ENCODE measurements around the gene TAMM41. TPM values are rescaled to one million over a fixed set of nuclear protein-coding genes. Genes with fewer than 3 reads are reported as not detected.

The TAMM41 gene
- total RNA-seq, 1 donor from 2014 or later: 35.2 TPM

DNA sequence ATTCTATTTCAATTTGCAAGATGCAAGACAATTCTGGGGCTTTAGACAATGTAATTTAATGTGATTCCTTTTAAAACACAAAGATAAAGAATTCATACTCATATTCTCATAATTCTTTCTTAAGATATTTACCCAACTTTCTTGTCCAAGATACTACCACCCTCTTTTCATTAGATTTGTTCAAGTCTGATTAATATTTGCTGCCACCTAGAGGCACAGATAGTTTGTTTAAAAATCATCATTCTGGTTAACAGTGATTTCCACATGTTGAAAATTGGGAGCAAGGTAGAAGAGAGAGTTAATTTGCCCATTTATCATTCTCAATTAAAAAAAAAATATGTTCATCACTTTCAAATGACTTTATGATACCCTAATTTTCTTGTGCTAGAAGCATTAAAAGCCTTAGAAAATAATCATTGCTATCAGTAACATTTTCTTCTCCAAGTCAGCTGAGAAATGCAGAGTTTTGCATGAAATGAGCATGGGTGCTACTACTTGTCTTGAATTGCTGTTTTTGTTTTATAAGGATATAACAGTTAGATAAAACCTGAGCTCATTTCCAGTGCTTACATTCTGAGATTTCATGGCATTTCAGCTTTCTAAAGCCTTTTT is 11.6 kb downstream of the TAMM41 start:
- DNase-seq (ENCODE audit: low spot score): no peak
- Mint-ChIP-seq H3K27ac (no peak overlapping the region), H3K4me1 (ENCODE audit: low read depth) (no peaks in the 10 kb centered on the region), H3K36me3 (ENCODE audit: low read depth) (peaks cover 27% of the 10 kb centered on the region), H3K4me3 (no peak overlapping the region), H3K9me3 (no peaks in the 10 kb centered on the region), H3K27me3 (ENCODE audit: insufficient read depth) (no peaks in the 10 kb centered on the region)
- intact Hi-C loops (cut with micrococcal nuclease): no loop called here

DNA sequence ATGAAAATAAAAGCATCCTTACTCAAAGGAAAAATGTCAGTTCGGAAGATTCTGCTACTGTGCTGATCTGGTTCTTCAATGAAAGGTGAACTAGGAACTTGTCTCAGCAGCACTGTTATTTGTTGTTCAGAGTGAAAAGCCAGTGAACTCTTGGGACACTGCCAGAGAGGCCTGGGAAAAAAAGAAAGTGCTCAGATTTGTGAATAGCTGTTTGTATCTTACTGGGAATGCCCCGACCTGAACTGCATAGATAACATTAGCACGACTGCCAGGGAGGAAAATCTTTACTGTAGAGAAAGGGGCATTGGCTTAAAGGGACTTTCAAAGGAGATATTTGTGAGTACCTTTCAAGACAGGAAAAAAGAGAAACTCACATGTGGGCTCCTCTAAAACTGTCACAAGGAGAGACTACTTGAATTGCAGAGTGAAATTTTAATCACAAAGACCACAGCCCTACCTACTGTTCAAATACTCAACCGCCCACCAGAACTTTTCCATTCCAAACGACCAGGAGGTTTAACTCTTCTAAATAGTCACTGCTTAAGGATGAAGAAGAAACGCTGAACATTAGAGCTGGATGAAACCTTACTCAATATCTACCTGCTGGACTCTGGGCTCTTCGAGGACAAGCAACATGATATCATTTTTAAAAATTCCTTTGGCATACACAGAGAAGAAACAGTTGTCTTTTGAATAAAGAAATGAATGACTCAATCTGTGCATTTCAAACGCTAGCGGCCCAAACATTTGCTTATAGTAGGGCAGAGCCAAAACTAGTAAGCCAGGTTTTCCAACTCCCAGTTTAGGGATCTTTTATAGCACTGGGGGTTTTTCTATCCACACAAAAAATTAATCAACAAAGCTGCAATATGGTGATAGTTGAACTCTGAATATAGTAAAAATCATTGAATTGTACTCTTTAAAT is 13.4 kb downstream of the TAMM41 start:
- Mint-ChIP-seq H3K4me1 (ENCODE audit: low read depth) (no peaks in the 10 kb centered on the region), H3K36me3 (ENCODE audit: low read depth) (peaks cover 29% of the 10 kb centered on the region), H3K27me3 (ENCODE audit: insufficient read depth) (no peaks in the 10 kb centered on the region), H3K4me3 (no peak overlapping the region), H3K27ac (no peak overlapping the region), H3K9me3 (no peaks in the 10 kb centered on the region)
- intact Hi-C loops (cut with micrococcal nuclease): no loop called here
- DNase-seq (ENCODE audit: low spot score): no peak

DNA sequence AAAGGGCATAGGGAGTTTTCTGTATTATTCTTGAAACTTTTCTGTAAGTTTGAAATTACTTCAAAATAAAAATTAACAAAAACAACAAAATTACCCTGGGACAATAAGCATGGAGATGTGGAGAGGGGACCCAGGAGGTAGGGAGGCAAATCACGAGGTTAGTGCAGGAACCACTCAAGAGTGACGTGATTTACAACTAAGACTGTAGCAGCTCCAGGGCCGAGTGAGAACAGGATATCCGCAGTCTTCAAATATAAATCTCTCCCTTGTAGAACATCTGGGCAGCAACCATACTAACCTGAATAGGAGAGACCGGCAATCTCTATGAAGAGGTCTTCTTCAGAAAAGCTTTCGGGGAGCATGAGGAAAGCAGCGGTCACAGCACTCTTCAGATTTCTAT is 17.3 kb downstream of the TAMM41 start:
- Mint-ChIP-seq H3K36me3 (ENCODE audit: low read depth) (peaks cover 38% of the 10 kb centered on the region), H3K27me3 (ENCODE audit: insufficient read depth) (no peaks in the 10 kb centered on the region), H3K4me3 (no peak overlapping the region), H3K9me3 (no peaks in the 10 kb centered on the region), H3K4me1 (ENCODE audit: low read depth) (no peaks in the 10 kb centered on the region), H3K27ac (no peak overlapping the region)
- DNase-seq (ENCODE audit: low spot score): no peak
- intact Hi-C loops (cut with micrococcal nuclease): no loop called here

DNA sequence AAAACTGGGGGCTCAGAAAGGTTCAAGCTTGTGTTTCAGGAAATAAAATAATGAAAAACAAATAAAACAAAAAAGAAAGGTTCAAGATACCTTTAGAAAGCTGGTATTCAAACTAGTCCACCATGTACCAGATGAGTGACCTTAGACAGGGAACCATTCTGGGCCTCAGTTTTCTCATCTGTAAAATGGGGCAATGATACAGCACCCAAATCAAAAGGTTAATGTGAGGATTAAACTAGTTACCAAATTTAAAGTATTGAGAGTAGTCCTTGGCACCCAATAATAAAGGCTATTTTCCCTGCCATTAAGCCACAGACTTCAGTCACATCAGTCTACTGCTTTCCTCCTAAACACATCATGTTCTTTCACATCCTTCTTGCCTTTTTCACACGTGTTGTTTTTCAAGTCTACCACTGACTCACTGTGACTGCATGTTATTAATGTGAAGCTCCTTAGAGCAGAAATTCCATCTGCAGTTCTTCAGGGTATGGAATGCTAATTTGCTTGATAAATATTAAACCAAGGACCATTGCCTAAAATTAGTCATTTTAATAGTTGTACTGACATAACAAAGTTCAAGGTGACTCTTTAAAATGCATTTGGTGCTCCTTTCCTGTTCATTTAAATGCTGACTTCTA is 19.9 kb downstream of the TAMM41 start:
- Mint-ChIP-seq H3K27ac (no peak overlapping the region), H3K36me3 (ENCODE audit: low read depth) (peaks cover 35% of the 10 kb centered on the region), H3K4me1 (ENCODE audit: low read depth) (no peaks in the 10 kb centered on the region), H3K9me3 (no peaks in the 10 kb centered on the region), H3K27me3 (ENCODE audit: insufficient read depth) (no peaks in the 10 kb centered on the region), H3K4me3 (no peak overlapping the region)
- no peak for DNase-seq (ENCODE audit: low spot score)
- intact Hi-C loops (cut with micrococcal nuclease): no loop called here

DNA sequence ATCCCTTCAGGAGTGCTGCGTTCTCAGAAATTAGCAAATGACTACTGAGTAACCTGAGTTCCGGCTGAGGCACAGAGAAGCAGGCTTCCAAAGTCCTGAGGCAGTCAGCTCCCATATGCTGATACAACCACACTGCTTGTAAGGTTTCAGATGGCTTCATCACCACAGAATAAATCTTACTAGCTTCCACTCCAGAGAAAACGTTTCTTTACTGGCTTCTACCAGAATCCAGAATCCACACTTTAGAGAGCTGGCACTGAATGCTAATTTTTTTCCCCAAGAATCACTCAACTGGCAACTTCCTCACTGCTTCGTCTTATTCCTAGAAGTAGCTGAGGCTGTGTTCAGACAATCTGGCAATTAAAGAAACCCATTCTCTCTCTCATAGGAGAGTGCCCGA is 21.4 kb downstream of the TAMM41 start:
- DNase-seq (ENCODE audit: low spot score): no peak
- peaks cover 35% of the 10 kb centered on the region for H3K36me3 Mint-ChIP-seq (ENCODE audit: low read depth)

DNA sequence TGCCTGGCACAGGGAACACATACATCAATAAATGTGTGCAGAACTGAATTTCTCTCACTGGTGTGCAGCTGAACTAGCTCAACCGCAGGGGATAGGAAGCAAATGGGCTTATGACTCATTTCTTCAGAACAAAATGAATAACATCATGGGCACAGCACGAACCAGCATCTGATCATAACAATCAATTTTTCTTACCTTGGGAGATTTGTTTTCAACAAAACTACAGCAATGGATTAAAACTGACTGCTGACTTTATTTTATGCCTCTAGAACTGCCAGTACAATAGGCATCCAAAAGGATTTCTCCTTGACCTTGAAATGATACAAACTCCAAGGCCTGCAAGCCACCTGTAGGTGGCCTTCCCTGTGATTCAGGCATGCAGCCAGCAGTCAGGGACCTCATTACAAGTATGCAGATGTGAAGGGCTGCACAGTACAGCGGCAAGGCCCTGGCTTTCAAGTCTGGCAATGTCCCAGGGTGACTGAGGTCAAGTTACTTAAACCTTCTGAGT is 26.1 kb downstream of the TAMM41 start:
- no peak overlapping the region for H3K4me3 Mint-ChIP-seq
- peaks cover 29% of the 10 kb centered on the region for H3K36me3 Mint-ChIP-seq (ENCODE audit: low read depth)
- peaks cover 14% of the 10 kb centered on the region for H3K4me1 Mint-ChIP-seq (ENCODE audit: low read depth)
- intact Hi-C loops (cut with micrococcal nuclease): loop anchor here (1.0 kb wide), 1 partner anchor 26 kb away; the partner anchor contains the start of gene TAMM41
- no peak for DNase-seq (ENCODE audit: low spot score)
- no peaks in the 10 kb centered on the region for H3K27me3 Mint-ChIP-seq (ENCODE audit: insufficient read depth)
- H3K27ac Mint-ChIP-seq: peak overlapping the region; percentile 27
- no peaks in the 10 kb centered on the region for H3K9me3 Mint-ChIP-seq

More for the DNA sequence above, 21.4 kb downstream of the TAMM41 start:
- Mint-ChIP-seq H3K4me1 (ENCODE audit: low read depth) (peaks cover 11% of the 10 kb centered on the region), H3K9me3 (no peaks in the 10 kb centered on the region), H3K4me3 (no peak overlapping the region), H3K27me3 (ENCODE audit: insufficient read depth) (no peaks in the 10 kb centered on the region), H3K27ac (no peak overlapping the region)
- intact Hi-C loops (cut with micrococcal nuclease): no loop called here

DNA sequence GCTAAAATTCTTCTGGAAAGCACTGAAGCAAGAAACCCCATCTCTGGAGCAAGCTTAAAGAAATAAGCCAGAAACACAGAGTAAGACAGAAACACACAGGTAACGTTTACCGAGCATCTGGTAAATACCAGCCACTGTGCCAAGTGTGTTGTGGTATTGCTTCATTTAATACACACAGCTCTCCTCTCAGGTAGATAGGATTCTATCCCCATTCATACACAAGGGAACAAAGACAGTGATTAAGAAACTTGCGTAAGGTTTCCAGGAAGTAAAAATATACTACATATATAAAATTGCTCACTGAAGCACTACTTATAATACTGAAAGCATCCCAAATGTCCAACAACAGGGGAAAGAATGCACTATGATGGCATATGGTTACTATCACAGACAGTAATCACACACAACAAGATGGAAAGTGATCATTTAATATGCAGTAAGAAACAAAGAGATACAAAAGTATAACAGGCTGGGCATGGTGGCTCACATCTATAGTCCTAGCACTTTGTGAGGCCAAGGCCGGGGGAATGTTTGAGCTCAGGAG is 27.5 kb downstream of the TAMM41 start:
- H3K4me3 Mint-ChIP-seq: no peak overlapping the region
- H3K27ac Mint-ChIP-seq: no peak overlapping the region
- H3K36me3 Mint-ChIP-seq (ENCODE audit: low read depth): peaks cover 34% of the 10 kb centered on the region
- DNase-seq (ENCODE audit: low spot score): no peak
- H3K4me1 Mint-ChIP-seq (ENCODE audit: low read depth): peaks cover 14% of the 10 kb centered on the region
- no peaks in the 10 kb centered on the region for H3K27me3 Mint-ChIP-seq (ENCODE audit: insufficient read depth)
- intact Hi-C loops (cut with micrococcal nuclease): no loop called here
- no peaks in the 10 kb centered on the region for H3K9me3 Mint-ChIP-seq

DNA sequence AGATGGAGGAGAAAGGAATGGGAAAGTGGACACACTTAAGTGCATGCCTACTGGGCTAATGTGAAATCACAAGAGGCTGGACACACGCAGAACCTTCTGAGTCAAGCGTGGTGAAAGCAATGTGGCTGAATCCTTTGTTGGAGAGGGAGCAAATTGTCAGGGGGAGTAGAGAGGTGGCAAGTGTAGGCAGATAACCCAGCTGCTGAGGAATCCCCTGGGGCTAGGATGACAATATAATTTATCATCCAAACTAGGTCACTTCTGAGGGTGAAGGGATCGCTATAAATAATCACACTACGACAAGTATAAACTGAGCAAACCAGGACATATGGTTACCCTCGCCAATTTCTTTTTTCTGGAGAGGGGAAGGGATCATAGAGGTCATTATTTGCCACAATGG is 28.7 kb downstream of the TAMM41 start:
- no peak for DNase-seq (ENCODE audit: low spot score)
- H3K27ac Mint-ChIP-seq: no peak overlapping the region
- intact Hi-C loops (cut with micrococcal nuclease): no loop called here
- peaks cover 14% of the 10 kb centered on the region for H3K4me1 Mint-ChIP-seq (ENCODE audit: low read depth)
- H3K36me3 Mint-ChIP-seq (ENCODE audit: low read depth): peaks cover 36% of the 10 kb centered on the region
- H3K27me3 Mint-ChIP-seq (ENCODE audit: insufficient read depth): no peaks in the 10 kb centered on the region
- H3K4me3 Mint-ChIP-seq: no peak overlapping the region
- no peaks in the 10 kb centered on the region for H3K9me3 Mint-ChIP-seq

DNA sequence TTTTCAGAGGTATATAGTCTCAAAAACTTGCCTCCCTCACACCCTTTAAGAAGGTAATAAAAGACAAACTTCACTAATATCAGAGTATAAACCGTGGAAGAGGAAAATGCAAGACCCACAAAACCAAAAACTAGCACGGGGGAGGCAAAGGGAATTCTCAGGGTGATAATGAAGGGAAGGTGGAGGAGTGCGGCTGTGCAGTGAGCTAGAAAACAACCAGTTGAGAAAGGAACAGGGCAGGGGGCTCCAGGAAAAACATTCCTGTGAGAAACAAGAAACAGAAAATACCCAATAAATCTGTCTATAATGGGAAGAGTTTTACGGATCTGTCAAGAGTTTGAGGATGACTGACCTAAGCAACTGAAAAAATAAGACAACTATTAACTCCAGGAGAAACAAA is 31.6 kb downstream of the TAMM41 start:
- Mint-ChIP-seq H3K4me3 (no peak overlapping the region), H3K9me3 (no peaks in the 10 kb centered on the region), H3K36me3 (ENCODE audit: low read depth) (peaks cover 33% of the 10 kb centered on the region), H3K27ac (no peak overlapping the region), H3K27me3 (ENCODE audit: insufficient read depth) (no peaks in the 10 kb centered on the region), H3K4me1 (ENCODE audit: low read depth) (peaks cover 6% of the 10 kb centered on the region)
- no peak for DNase-seq (ENCODE audit: low spot score)
- intact Hi-C loops (cut with micrococcal nuclease): no loop called here

DNA sequence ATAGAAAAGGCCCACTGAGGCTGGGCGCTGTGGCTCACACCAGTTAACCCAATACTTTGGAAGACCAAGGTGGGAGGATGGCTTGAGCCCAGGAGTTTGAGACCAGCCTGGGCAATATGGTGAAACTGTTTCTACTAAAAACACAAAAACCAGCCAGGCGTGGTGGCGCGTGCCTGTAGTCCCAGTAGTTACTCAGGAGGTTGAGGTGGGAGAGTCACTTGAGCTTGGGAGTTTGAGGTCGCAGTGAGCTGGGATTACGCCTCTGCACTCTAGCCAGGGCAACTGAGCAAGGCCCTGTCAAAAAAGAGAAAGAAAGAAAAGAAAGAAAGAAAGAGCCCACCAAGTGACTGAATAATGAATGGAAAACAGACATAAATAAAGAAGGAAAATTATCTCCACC is 32.0 kb downstream of the TAMM41 start:
- Mint-ChIP-seq H3K9me3 (no peaks in the 10 kb centered on the region), H3K4me1 (ENCODE audit: low read depth) (peaks cover 5% of the 10 kb centered on the region), H3K36me3 (ENCODE audit: low read depth) (peaks cover 33% of the 10 kb centered on the region), H3K27me3 (ENCODE audit: insufficient read depth) (no peaks in the 10 kb centered on the region), H3K27ac (no peak overlapping the region), H3K4me3 (no peak overlapping the region)
- intact Hi-C loops (cut with micrococcal nuclease): no loop called here
- no peak for DNase-seq (ENCODE audit: low spot score)

DNA sequence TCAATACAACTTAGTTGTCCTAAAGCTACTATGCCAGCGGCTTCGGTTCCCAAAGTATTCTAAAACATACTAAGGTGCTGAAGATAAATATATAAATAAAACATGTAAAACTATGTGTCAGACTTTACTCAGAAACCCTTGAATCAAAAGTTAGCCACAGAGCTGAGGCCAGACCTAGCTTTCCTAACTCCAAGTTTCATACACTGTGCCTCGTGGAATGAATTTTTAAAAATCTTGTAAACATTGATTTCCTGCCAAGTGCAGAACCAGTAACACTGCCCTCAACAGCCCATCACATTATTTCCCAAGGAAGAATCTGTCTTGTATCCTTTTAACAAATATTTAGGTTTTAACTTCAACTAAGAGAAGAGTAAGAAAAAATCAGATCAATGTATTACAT is 36.4 kb downstream of the TAMM41 start:
- Mint-ChIP-seq H3K4me3 (no peak overlapping the region), H3K27me3 (ENCODE audit: insufficient read depth) (no peaks in the 10 kb centered on the region), H3K4me1 (ENCODE audit: low read depth) (peaks cover 5% of the 10 kb centered on the region), H3K36me3 (ENCODE audit: low read depth) (peaks cover 47% of the 10 kb centered on the region), H3K9me3 (no peaks in the 10 kb centered on the region), H3K27ac (no peak overlapping the region)
- intact Hi-C loops (cut with micrococcal nuclease): no loop called here
- no peak for DNase-seq (ENCODE audit: low spot score)

DNA sequence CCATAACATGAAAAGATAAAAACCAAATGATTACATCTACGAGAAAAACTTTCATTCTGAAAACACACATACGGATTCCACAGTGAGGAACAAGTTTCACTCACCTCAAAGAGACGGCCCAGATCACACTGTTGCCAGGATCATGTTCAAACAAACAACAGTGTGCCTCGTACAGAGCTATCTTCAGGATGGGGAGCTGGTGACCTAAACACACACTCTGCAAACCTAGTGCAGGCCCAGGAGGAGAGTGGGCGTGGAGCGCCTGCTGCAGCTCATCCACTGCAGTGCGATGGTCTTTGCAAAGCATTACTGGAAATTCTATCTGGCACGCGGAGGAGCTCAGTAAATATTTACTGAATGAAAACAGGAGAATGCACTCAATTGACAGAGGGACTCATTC is 38.5 kb downstream of the TAMM41 start:
- no peak for DNase-seq (ENCODE audit: low spot score)
- H3K27me3 Mint-ChIP-seq (ENCODE audit: insufficient read depth): no peaks in the 10 kb centered on the region
- H3K9me3 Mint-ChIP-seq: no peaks in the 10 kb centered on the region
- H3K4me1 Mint-ChIP-seq (ENCODE audit: low read depth): peaks cover 5% of the 10 kb centered on the region
- peaks cover 41% of the 10 kb centered on the region for H3K36me3 Mint-ChIP-seq (ENCODE audit: low read depth)
- H3K27ac Mint-ChIP-seq: no peak overlapping the region
- intact Hi-C loops (cut with micrococcal nuclease): no loop called here
- no peak overlapping the region for H3K4me3 Mint-ChIP-seq

DNA sequence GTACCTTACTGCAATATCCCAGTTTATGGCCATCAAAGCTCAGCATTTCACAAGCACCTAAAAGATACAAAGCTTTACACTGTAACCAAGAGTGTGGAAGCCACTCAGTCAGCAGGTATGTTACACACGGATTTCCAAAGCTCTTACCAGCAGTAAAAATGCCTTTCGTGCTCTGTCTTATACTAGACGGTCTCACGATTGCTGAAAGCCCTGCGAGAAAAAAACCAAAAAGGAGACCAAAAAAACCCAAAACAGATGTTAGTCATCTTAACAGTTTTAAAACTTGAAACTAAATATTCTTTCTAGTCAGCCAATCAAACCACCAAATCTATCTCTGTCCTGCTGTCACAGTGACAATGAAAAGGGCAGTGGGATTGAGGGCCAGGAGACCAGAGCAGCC is 39.0 kb downstream of the TAMM41 start:
- H3K4me1 Mint-ChIP-seq (ENCODE audit: low read depth): peaks cover 5% of the 10 kb centered on the region
- H3K36me3 Mint-ChIP-seq (ENCODE audit: low read depth): peaks cover 41% of the 10 kb centered on the region
- no peaks in the 10 kb centered on the region for H3K27me3 Mint-ChIP-seq (ENCODE audit: insufficient read depth)
- no peak overlapping the region for H3K4me3 Mint-ChIP-seq
- no peaks in the 10 kb centered on the region for H3K9me3 Mint-ChIP-seq
- no peak overlapping the region for H3K27ac Mint-ChIP-seq
- intact Hi-C loops (cut with micrococcal nuclease): no loop called here
- DNase-seq (ENCODE audit: low spot score): no peak
